Activated CD8-positive, alpha-beta memory T cell treated with anti-CD3 and anti-CD28 coated beads, Interleukin-2, amount 10 ng/mL, durations not matched to agents 7 days and 5 days (primary cell): Measurements from ENCODE around the gene FRMPD1. TPM values are rescaled to one million over a fixed set of nuclear protein-coding genes. Genes with fewer than 3 reads are reported as not detected.

Experiments
- ATAC-seq: fragments of 150-1000 bp; cut with Tn5 transposase; one replicate; pipeline ENCODE4 v1.10.0; 2021; ENCODE audit warnings: moderate library complexity
- CTCF ChIA-PET: fragments of 350-600 bp; sonication (Branson Sonifier 250); formaldehyde crosslinking; loops from one replicate; lab custom pipeline; 2021; ENCODE audit warnings: antibody characterized with exemption; lab: Charles Lee
- DNase-seq: peaks from one replicate; pipeline ENCODE4 v3.0.0-alpha.2; 2020
- H3K27ac Mint-ChIP-seq: one replicate; pipeline ENCODE4 v1.8.0; 2021; ENCODE audit warnings: mild to moderate bottlenecking, mixed read lengths
- H3K27me3 Mint-ChIP-seq: one replicate; pipeline ENCODE4 v1.8.0; 2021; ENCODE audit warnings: mixed read lengths
- H3K36me3 Mint-ChIP-seq: one replicate; pipeline ENCODE4 v1.8.0; 2021; ENCODE audit warnings: mild to moderate bottlenecking, mixed read lengths
- H3K4me1 Mint-ChIP-seq: one replicate; pipeline ENCODE4 v1.8.0; 2021; ENCODE audit warnings: mixed read lengths
- H3K4me3 Mint-ChIP-seq: one replicate; pipeline ENCODE4 v1.8.0; 2021; ENCODE audit warnings: mild to moderate bottlenecking, moderate library complexity, mixed read lengths
- H3K9me3 Mint-ChIP-seq: one replicate; pipeline ENCODE4 v1.8.0; 2022; ENCODE audit warnings: low read depth, mixed read lengths
- total RNA-seq, 2 experiments: library from RNA; stranded (reverse); gene quantifications; one replicate each; pipeline ENCODE4 v1.2.3, GENCODE V29; 2021

FRMPD1 gene
- total RNA-seq, 2 experiments from 2014 or later, result not detected

- Mint-ChIP-seq H3K36me3 (no peaks in the 10 kb centered on the region), H3K27me3 (peaks cover 27% of the 10 kb centered on the region), H3K9me3 (no peaks in the 10 kb centered on the region), H3K27ac (no peak overlapping the region), H3K4me3 (no peak overlapping the region), H3K4me1 (no peaks in the 10 kb centered on the region)
- ATAC-seq, result no peak
- CTCF ChIA-PET, result no interaction called here
- DNase-seq, result no peak
Observed at GRCh38 chr9:37675661-37676060, 24.9 kb downstream of the FRMPD1 start.

GRCh38 chr9:37676411-37676830, 25.7 kb downstream of the FRMPD1 start:
- peaks cover 23% of the 10 kb centered on the region for H3K27me3 Mint-ChIP-seq
- no peak overlapping the region for H3K4me3 Mint-ChIP-seq
- no peak for DNase-seq
- H3K36me3 Mint-ChIP-seq, result no peaks in the 10 kb centered on the region
- CTCF ChIA-PET, result no interaction called here
- no peak overlapping the region for H3K27ac Mint-ChIP-seq
- H3K4me1 Mint-ChIP-seq, result no peaks in the 10 kb centered on the region
- ATAC-seq, result no peak
- H3K9me3 Mint-ChIP-seq, result no peaks in the 10 kb centered on the region

- H3K9me3 Mint-ChIP-seq, result no peaks in the 10 kb centered on the region
- H3K27ac Mint-ChIP-seq, result no peak overlapping the region
- H3K27me3 Mint-ChIP-seq, result peaks cover 25% of the 10 kb centered on the region
- CTCF ChIA-PET, result no interaction called here
- DNase-seq (no peak), ATAC-seq (no peak)
- no peaks in the 10 kb centered on the region for H3K4me1 Mint-ChIP-seq
- no peak overlapping the region for H3K4me3 Mint-ChIP-seq
- no peaks in the 10 kb centered on the region for H3K36me3 Mint-ChIP-seq
Observed at GRCh38 chr9:37677435-37677834, 26.7 kb downstream of the FRMPD1 start.

- no peak overlapping the region for H3K27ac Mint-ChIP-seq
- no peak for ATAC-seq
Observed at GRCh38 chr9:37678789-37679273, 28.1 kb downstream of the FRMPD1 start.

GRCh38 chr9:37679649-37680402, 29.1 kb downstream of the FRMPD1 start:
- ATAC-seq (no peak), DNase-seq (no peak)
- Mint-ChIP-seq H3K36me3 (no peaks in the 10 kb centered on the region), H3K27me3 (peaks cover 38% of the 10 kb centered on the region), H3K4me1 (no peaks in the 10 kb centered on the region), H3K9me3 (no peaks in the 10 kb centered on the region), H3K4me3 (no peak overlapping the region), H3K27ac (no peak overlapping the region)
- CTCF ChIA-PET, result no interaction called here

More at GRCh38 chr9:37678789-37679273, 28.1 kb downstream of the FRMPD1 start:
- H3K4me1 Mint-ChIP-seq, result no peaks in the 10 kb centered on the region
- peaks cover 33% of the 10 kb centered on the region for H3K27me3 Mint-ChIP-seq
- no peak overlapping the region for H3K4me3 Mint-ChIP-seq
- H3K36me3 Mint-ChIP-seq, result no peaks in the 10 kb centered on the region
- H3K9me3 Mint-ChIP-seq, result no peaks in the 10 kb centered on the region
- CTCF ChIA-PET, result no interaction called here
- DNase-seq, result no peak

GRCh38 chr9:37682951-37683350, 32.2 kb downstream of the FRMPD1 start:
- Mint-ChIP-seq H3K9me3 (no peaks in the 10 kb centered on the region), H3K4me3 (no peak overlapping the region), H3K27me3 (peaks cover 45% of the 10 kb centered on the region), H3K36me3 (no peaks in the 10 kb centered on the region), H3K4me1 (no peaks in the 10 kb centered on the region), H3K27ac (no peak overlapping the region)
- DNase-seq (no peak), ATAC-seq (no peak)
- CTCF ChIA-PET, result no interaction called here

GRCh38 chr9:37683531-37684371, 33.0 kb downstream of the FRMPD1 start:
- H3K4me3 Mint-ChIP-seq, result no peak overlapping the region
- no peaks in the 10 kb centered on the region for H3K9me3 Mint-ChIP-seq
- H3K27me3 Mint-ChIP-seq, result peaks cover 45% of the 10 kb centered on the region
- ATAC-seq, result no peak
- no peaks in the 10 kb centered on the region for H3K4me1 Mint-ChIP-seq
- DNase-seq, result no peak
- no peak overlapping the region for H3K27ac Mint-ChIP-seq
- no peaks in the 10 kb centered on the region for H3K36me3 Mint-ChIP-seq
- CTCF ChIA-PET, result no interaction called here

GRCh38 chr9:37692622-37693221, 42.0 kb downstream of the FRMPD1 start:
- Mint-ChIP-seq H3K9me3 (no peaks in the 10 kb centered on the region), H3K4me3 (no peak overlapping the region), H3K36me3 (no peaks in the 10 kb centered on the region), H3K4me1 (no peaks in the 10 kb centered on the region), H3K27ac (no peak overlapping the region), H3K27me3 (peaks cover 54% of the 10 kb centered on the region)
- CTCF ChIA-PET, result no interaction called here
- no peak for ATAC-seq
- no peak for DNase-seq

- Mint-ChIP-seq H3K36me3 (no peaks in the 10 kb centered on the region), H3K27me3 (peaks cover 54% of the 10 kb centered on the region)
Observed at GRCh38 chr9:37693260-37693659, 42.5 kb downstream of the FRMPD1 start.

GRCh38 chr9:37694355-37694754, 43.6 kb downstream of the FRMPD1 start:
- Mint-ChIP-seq H3K4me3 (no peak overlapping the region), H3K27me3 (peaks cover 51% of the 10 kb centered on the region), H3K9me3 (no peaks in the 10 kb centered on the region), H3K27ac (no peak overlapping the region), H3K36me3 (no peaks in the 10 kb centered on the region), H3K4me1 (no peaks in the 10 kb centered on the region)
- CTCF ChIA-PET, result no interaction called here
- DNase-seq, result no peak
- ATAC-seq, result no peak

More at GRCh38 chr9:37693260-37693659, 42.5 kb downstream of the FRMPD1 start:
- Mint-ChIP-seq H3K4me3 (no peak overlapping the region), H3K9me3 (no peaks in the 10 kb centered on the region), H3K4me1 (no peaks in the 10 kb centered on the region), H3K27ac (no peak overlapping the region)
- ATAC-seq (no peak), DNase-seq (no peak)
- CTCF ChIA-PET, result no interaction called here

GRCh38 chr9:37696528-37696927, 45.8 kb downstream of the FRMPD1 start:
- H3K4me3 Mint-ChIP-seq, result no peak overlapping the region
- H3K36me3 Mint-ChIP-seq, result no peaks in the 10 kb centered on the region

GRCh38 chr9:37700131-37700530, 49.4 kb downstream of the FRMPD1 start:
- no peak for ATAC-seq
- CTCF ChIA-PET, result no interaction called here
- Mint-ChIP-seq H3K27me3 (peaks cover 28% of the 10 kb centered on the region), H3K4me1 (no peaks in the 10 kb centered on the region), H3K36me3 (no peaks in the 10 kb centered on the region), H3K9me3 (no peaks in the 10 kb centered on the region), H3K4me3 (no peak overlapping the region), H3K27ac (no peak overlapping the region)
- no peak for DNase-seq

More at GRCh38 chr9:37696528-37696927, 45.8 kb downstream of the FRMPD1 start:
- CTCF ChIA-PET, result no interaction called here
- Mint-ChIP-seq H3K9me3 (no peaks in the 10 kb centered on the region), H3K4me1 (no peaks in the 10 kb centered on the region), H3K27ac (no peak overlapping the region), H3K27me3 (peaks cover 46% of the 10 kb centered on the region)
- ATAC-seq (no peak), DNase-seq (no peak)

- DNase-seq, result no peak
- H3K4me3 Mint-ChIP-seq, result no peak overlapping the region
- peaks cover 22% of the 10 kb centered on the region for H3K27me3 Mint-ChIP-seq
- H3K36me3 Mint-ChIP-seq, result no peaks in the 10 kb centered on the region
- no peak for ATAC-seq
- no peaks in the 10 kb centered on the region for H3K9me3 Mint-ChIP-seq
- CTCF ChIA-PET, result no interaction called here
- peaks cover under 1% of the 10 kb centered on the region for H3K4me1 Mint-ChIP-seq
- H3K27ac Mint-ChIP-seq, result no peak overlapping the region
Observed at GRCh38 chr9:37700900-37701299, 50.1 kb downstream of the FRMPD1 start.
